ENCODE data around the gene FCGR3A.
"Not testable (repeated sequence)": the region's sequence is repeated elsewhere in the genome, so short reads cannot be mapped to it uniquely, and the experiment has no call there.

The FCGR3A gene

DNA sequence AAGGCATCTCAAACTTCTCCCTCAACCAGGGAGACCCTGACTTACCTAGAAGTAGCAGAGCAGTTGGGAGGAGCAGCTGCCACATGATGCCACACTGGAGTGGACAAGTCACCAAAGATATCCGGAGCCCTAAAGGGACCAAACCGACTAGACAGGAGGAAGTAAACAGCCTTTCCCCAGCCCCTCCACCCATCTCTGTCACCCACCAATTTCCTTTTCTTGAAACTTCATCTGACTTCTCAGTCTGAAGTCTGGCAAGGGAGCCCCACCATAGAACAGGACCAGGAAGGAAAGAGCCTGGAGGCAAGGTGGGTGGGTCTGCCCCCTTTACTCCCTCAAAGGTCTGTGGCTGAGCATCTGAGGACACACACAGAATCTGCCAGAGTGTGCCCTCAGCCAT lies at the start of gene FCGR3A:
Gene FCGR3A, minus strand, starts transcription at position 167 of the 400 bp plus-strand sequence. Its CDS starts 82 bp downstream, at position 85.
- DNase-seq = no peak

- not testable (repeated sequence) for DNase-seq
Measured at GRCh38 chr1:161597077-161597476, 47.5 kb upstream of the FCGR3A start.

- DNase-seq = not testable (repeated sequence)
Measured at GRCh38 chr1:161595583-161595982, 46.0 kb upstream of the FCGR3A start.

DNA sequence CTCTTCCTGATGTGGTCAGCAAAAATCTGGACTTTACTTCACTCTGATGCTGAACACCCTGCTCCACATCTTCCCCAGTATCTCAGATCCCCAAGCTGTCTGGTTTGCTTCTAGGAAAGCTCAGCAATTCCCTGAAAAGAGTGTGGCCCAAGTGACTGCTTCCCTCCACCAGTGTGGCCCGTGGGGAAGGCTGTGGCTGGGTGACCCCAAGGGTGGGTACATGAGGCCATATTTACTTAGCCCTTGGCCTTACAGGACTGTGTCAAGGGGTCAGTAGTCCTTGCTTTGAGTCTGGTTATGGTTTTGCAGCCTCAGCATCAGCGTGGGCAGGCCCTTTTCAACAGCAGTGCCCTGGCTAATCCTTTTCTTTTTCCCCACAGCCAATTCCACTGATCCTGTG lies 45.6 kb upstream of the FCGR3A start:
- not testable (repeated sequence) for DNase-seq

- DNase-seq = not testable (repeated sequence)
Measured at GRCh38 chr1:161594269-161594984, 44.8 kb upstream of the FCGR3A start.

- DNase-seq = not testable (repeated sequence)
Measured at GRCh38 chr1:161593092-161593755, 43.6 kb upstream of the FCGR3A start.

DNA sequence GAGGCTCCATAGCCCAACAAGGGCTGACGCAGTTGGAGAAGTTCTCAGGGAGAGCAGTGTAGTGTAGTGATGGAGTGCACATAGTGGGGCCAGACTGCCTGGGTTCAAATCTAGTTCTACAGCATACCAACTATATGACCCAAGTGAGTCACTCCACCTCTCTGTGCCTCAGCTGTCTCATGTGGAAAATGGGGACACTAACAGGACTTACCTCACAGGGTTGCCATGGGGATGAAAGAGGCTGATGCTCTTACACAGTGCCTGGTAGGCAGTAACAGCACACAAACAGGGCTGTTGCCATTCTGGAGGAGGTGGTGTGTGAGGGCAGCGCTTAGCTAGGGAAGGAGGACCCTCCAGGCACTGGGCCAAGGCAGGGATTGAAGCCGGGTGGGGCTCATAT lies 43.0 kb upstream of the FCGR3A start:
- not testable (repeated sequence) for DNase-seq

DNA sequence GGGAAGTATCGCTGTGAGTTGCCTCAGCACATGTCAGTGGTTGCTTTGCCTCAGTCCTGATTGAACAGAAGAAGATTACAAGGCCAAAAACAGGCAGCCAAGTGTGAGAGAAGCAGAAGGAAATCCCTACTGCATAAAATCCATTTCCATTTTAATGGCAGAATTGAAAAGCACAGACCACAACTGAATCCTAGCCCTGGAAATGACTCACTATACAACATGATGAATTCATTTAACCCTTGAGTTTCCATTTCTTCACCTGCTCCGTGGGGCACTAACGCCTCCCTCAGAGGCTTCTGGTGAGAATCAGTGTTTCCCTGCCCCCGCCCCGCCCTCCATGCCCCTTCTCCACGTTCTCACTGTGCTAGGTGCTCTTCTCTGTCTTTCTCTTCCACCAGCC lies 40.3 kb upstream of the FCGR3A start:
- not testable (repeated sequence) for DNase-seq

GRCh38 chr1:161589365-161589764 lies 39.7 kb upstream of the FCGR3A start:
- DNase-seq = not testable (repeated sequence)

GRCh38 chr1:161588596-161588995 lies 39.0 kb upstream of the FCGR3A start:
- not testable (repeated sequence) for DNase-seq

DNA sequence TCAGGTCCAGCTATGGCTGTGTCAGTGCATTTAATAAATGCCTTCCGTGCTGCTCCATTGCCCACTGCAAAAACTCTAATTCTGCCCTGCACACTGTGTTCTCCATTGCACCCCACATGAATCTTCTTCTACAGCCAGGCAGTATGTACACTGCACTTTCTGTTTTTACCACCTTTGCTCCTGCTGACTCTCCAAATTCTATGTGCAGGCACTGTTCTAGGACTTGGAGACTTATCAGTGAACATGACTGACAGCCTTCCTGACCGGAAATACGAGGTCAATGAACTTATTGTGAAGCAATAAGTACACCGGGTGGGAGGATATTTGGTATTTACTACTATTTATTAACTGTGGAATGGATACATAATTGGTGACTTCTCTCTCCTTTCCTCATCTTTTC lies 33.3 kb upstream of the FCGR3A start:
- not testable (repeated sequence) for DNase-seq

DNA sequence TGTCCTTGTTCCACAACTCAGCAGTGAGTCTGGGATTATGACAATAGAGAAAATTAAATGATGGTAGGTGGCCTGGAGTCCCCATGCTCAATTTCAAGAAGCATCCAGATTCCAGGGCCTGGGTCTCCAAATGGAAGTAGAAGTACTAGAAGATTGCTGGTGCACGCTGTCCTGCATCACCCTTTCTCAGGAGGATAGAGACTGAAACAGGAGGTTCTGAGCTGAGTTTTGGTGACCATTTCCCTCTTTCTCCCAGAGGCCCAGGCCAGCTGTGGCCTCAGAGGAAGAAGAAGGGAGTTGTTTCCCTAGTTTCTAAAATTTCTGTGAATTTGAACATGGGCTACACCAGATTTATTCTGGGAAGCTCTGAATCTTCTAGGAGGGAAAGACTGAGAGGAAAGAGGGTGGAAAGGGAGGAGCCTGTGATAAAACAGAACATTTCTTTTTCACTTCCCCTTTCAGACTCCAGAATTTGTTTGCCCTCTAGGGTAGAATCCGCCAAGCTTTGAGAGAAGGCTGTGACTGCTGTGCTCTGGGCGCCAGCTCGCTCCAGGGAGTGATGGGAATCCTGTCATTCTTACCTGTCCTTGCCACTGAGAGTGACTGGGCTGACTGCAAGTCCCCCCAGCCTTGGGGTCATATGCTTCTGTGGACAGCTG lies 31.4 kb upstream of the FCGR3A start:
- DNase-seq = not testable (repeated sequence)

GRCh38 chr1:161579856-161580507 lies 30.4 kb upstream of the FCGR3A start:
- DNase-seq = not testable (repeated sequence)

DNA sequence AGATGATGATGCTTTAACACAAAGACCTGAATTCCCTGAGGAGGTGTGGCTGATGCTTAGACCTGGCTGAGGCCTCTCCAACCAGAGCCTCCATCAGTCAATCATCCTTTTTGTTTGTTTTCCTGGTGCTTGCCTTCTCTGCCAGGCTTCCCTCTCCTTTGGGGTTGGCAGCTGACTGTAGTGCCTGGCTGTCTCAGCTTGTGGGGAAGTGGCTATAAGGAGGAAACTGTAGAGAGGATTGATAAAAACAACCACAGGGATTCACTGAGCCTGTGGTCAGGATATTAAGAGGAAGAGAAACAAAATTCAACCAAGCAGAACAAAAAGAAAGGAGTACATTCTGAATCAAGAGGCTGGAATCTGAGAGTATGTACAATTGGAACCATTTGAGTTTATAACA lies 27.1 kb upstream of the FCGR3A start:
- not testable (repeated sequence) for DNase-seq

DNA sequence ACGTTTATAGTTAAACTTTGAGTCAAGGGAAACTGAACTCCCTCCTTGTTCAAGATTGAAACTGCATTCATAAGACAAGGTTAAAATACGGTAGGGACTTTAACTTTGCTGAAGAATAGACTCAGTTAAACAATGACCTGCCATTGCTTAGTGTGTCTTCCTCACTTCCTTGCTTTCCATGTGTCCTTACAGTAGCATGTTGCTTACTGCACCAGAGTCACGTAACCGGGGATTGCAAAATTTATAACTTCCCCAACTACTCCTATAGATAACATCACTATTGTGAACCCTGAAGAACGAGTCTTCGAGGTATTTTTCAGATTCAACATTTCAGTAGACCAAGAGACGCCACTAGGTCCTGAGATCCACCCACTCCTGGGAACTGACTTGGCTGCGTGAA lies 22.1 kb upstream of the FCGR3A start:
- DNase-seq = not testable (repeated sequence)

DNA sequence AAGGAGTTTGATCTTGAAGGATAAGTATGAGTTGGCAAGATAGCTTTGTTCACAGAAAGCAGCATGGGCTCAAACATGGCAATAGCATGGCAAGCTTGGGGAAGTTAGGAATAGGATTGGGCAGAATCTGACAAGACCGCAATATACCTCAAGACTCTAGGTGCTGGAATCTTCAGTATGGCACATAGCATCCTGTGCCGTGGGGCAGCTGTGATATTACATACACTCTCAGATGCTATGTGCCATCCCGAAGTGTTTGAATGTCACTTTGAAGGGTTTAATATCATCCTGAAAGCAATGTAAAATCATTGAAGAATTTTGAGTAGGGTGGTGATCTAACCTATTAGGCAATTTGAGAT lies 17.0 kb upstream of the FCGR3A start:
- not testable (repeated sequence) for DNase-seq

GRCh38 chr1:161563522-161563921 lies 13.9 kb upstream of the FCGR3A start:
- DNase-seq = not testable (repeated sequence)

- DNase-seq = not testable (repeated sequence)
Measured at GRCh38 chr1:161562441-161562840, 12.8 kb upstream of the FCGR3A start.

GRCh38 chr1:161560960-161561715 lies 11.5 kb upstream of the FCGR3A start:
- DNase-seq = not testable (repeated sequence)

GRCh38 chr1:161557506-161558450 lies 8.2 kb upstream of the FCGR3A start:
- DNase-seq = not testable (repeated sequence)

DNA sequence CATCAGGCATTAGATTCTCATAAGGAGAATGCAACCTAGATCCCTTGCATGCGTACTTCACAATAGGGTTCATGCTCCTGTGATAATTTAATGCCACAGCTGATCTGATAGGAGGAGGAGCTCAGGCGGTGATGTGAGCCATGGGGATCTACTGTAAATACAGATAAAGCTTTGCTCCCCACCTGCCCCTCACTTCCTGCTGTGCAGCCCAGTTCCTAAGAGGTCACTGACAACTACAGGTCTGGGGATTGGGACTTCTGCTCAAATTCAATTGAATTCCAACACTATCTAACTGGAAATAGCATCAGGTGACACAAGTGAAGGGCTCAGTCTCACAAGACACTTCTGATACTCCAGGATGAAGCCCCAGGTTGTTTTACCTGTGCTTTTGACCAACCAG lies 7.4 kb upstream of the FCGR3A start:
- DNase-seq = not testable (repeated sequence)
